IMR-90 (cell line): ENCODE data around the gene TTC7B. TPM values are rescaled to one million over a fixed set of nuclear protein-coding genes. Genes with fewer than 3 reads are reported as not detected.

Experiments used
- ATAC-seq: fragments of 200-7000 bp; cut with Tn5 transposase; 2 replicates; pipeline ENCODE4 v1.9.1; 2020; ENCODE audit warnings: low read depth, mild to moderate bottlenecking, moderate library complexity
- BruUV-seq: library from RNA; stranded (reverse); fragments of 400-500 nt; replicated peaks from 2 replicates; lab custom pipeline; 2021; lab: Mats Ljungman, UMichigan
- CTCF ChIA-PET: fragments of 300-600 bp; formaldehyde crosslinking; extraction: SDS; loops from one replicate; lab custom pipeline; 2021; ENCODE audit warnings: antibody characterized with exemption; lab: Yijun Ruan, JAX
- POLR2A ChIA-PET: fragments of 300-600 bp; sonication (Branson Sonifier 250); formaldehyde crosslinking; loops from one replicate; lab custom pipeline; 2022; ENCODE audit warnings: antibody characterized with exemption; ENCODE audit not compliant: unreplicated experiment; lab: Charles Lee
- DNase-seq: peaks from one replicate; pipeline ENCODE4 v3.0.0; 2013
- H2AFZ ChIP-seq: replicated peaks from 2 replicates; pipeline ENCODE3; 2013; ENCODE audit warnings: low read length, mild to moderate bottlenecking; ENCODE audit not compliant: poor library complexity
- H2AK5ac ChIP-seq: 2 replicates; pipeline ENCODE4 v1.6.1; 2013; ENCODE audit warnings: low read depth, low read length, inconsistent platforms
- H2AK9ac ChIP-seq: replicated peaks from 2 replicates; pipeline ENCODE3; 2013; ENCODE audit warnings: mild to moderate bottlenecking, low read depth, low read length, moderate library complexity; ENCODE audit not compliant: poor library complexity
- H2BK120ac ChIP-seq: 2 replicates; pipeline ENCODE4 v1.6.1; 2013; ENCODE audit warnings: low read depth, low read length, inconsistent platforms
- H2BK15ac ChIP-seq: 3 replicates; pipeline ENCODE4 v1.6.1; 2013; ENCODE audit warnings: low read depth, low read length, inconsistent platforms
- H2BK20ac ChIP-seq: 2 replicates; pipeline ENCODE4 v1.6.1; 2013; ENCODE audit warnings: low read depth, mild to moderate bottlenecking, inconsistent platforms, low read length, moderate library complexity
- H2BK5ac ChIP-seq: 2 replicates; pipeline ENCODE4 v1.6.1; 2013; ENCODE audit warnings: mild to moderate bottlenecking, low read depth, low read length, inconsistent platforms; ENCODE audit not compliant: poor library complexity, severe bottlenecking
- H3K14ac ChIP-seq: replicated peaks from 2 replicates; pipeline ENCODE4 v1.6.1; 2013; ENCODE audit warnings: low read depth, low read length, inconsistent platforms
- H3K18ac ChIP-seq: 2 replicates; pipeline ENCODE4 v1.6.1; 2013; ENCODE audit warnings: low read depth, low read length, control low read depth
- H3K23ac ChIP-seq: 2 replicates; pipeline ENCODE4 v1.6.1; 2013; ENCODE audit warnings: low read depth, low read length, inconsistent platforms
- H3K27ac ChIP-seq: 2 replicates; pipeline ENCODE4 v1.5.1; 2013; ENCODE audit warnings: mild to moderate bottlenecking, control low read depth, low read length; ENCODE audit not compliant: insufficient read depth
- H3K27me3 ChIP-seq: 2 replicates; pipeline ENCODE4 v1.6.1; 2013; ENCODE audit warnings: low read length; ENCODE audit not compliant: control insufficient read depth, insufficient read depth
- H3K36me3 ChIP-seq: 2 replicates; pipeline ENCODE4 v1.6.1; 2013; ENCODE audit warnings: low read length, mixed read lengths; ENCODE audit not compliant: control insufficient read depth, insufficient read depth
- H3K4ac ChIP-seq: 2 replicates; pipeline ENCODE4 v1.6.1; 2013; ENCODE audit warnings: low read depth, low read length, inconsistent platforms
- H3K4me1 ChIP-seq: 2 replicates; pipeline ENCODE4 v1.6.1; 2013; ENCODE audit warnings: low read length, mixed read lengths; ENCODE audit not compliant: control insufficient read depth, insufficient read depth
- H3K4me2 ChIP-seq: 2 replicates; pipeline ENCODE4 v1.6.1; 2013; ENCODE audit warnings: low read depth, mild to moderate bottlenecking, control low read depth, low read length, moderate library complexity
- H3K4me3 ChIP-seq: 2 replicates; pipeline ENCODE4 v1.5.1; 2013; ENCODE audit warnings: low read depth, mild to moderate bottlenecking, control low read depth, low read length, moderate library complexity; ENCODE audit not compliant: insufficient read depth
- H3K56ac ChIP-seq: 2 replicates; pipeline ENCODE4 v1.6.1; 2013; ENCODE audit warnings: low read length, inconsistent platforms; ENCODE audit not compliant: insufficient read depth; ENCODE audit errors: extremely low read depth
- H3K79me1 ChIP-seq, 2 experiments: 2 replicates each; pipeline ENCODE4 v1.6.1; 2013; ENCODE audit warnings: low read length in 2 of 2, inconsistent platforms in 1 of 2, low read depth in 1 of 2
- H3K9ac ChIP-seq: 2 replicates; pipeline ENCODE4 v1.6.1; 2013; ENCODE audit warnings: low read depth, low read length, control low read depth
- H3K9me1 ChIP-seq: 2 replicates; pipeline ENCODE4 v1.6.1; 2013; ENCODE audit warnings: low read length, inconsistent platforms; ENCODE audit not compliant: insufficient read depth
- H3K9me3 ChIP-seq: 2 replicates; pipeline ENCODE4 v1.6.1; 2013; ENCODE audit warnings: low read length; ENCODE audit not compliant: control insufficient read depth, insufficient read depth
- H4K20me1 ChIP-seq: 2 replicates; pipeline ENCODE4 v1.6.1; 2013; ENCODE audit warnings: low read length, inconsistent platforms; ENCODE audit not compliant: insufficient read depth
- H4K5ac ChIP-seq: 2 replicates; pipeline ENCODE4 v1.6.1; 2013; ENCODE audit warnings: mild to moderate bottlenecking, low read depth, low read length, control low read depth
- H4K8ac ChIP-seq, 2 experiments: 2 replicates each; pipeline ENCODE4 v1.6.1; 2013; ENCODE audit warnings: low read depth in 2 of 2, low read length in 2 of 2, control low read depth in 1 of 2, inconsistent platforms in 1 of 2
- H4K91ac ChIP-seq: 2 replicates; pipeline ENCODE4 v1.6.1; 2013; ENCODE audit warnings: low read depth, low read length, inconsistent platforms; ENCODE audit not compliant: insufficient read depth
- BHLHE40 ChIP-seq: fragments of 150-350 bp; IDR thresholded peaks from 2 replicates; pipeline ENCODE4 v1.6.1; 2016; ENCODE audit warnings: mild to moderate bottlenecking, low read depth, low read length
- ELK1 ChIP-seq: fragments of 150-350 bp; IDR thresholded peaks from 2 replicates; pipeline ENCODE4 v1.6.1; 2016; ENCODE audit warnings: low read depth, mild to moderate bottlenecking, low read length, moderate library complexity, borderline replicate concordance
- FOS ChIP-seq: fragments of 150-350 bp; IDR thresholded peaks from 2 replicates; pipeline ENCODE4 v1.6.1; 2016; ENCODE audit warnings: low read depth, low read length
- MAZ ChIP-seq: IDR thresholded peaks from 2 replicates; pipeline ENCODE4 v1.6.1; 2012; ENCODE audit warnings: low read depth, mild to moderate bottlenecking, low read length, improper control_type of control experiment, moderate library complexity, borderline replicate concordance
- NFE2L2 ChIP-seq: fragments of 150-350 bp; IDR thresholded peaks from 2 replicates; pipeline ENCODE4 v1.6.1; 2016; ENCODE audit warnings: low read depth, mild to moderate bottlenecking, low read length
- RAD21 ChIP-seq: IDR thresholded peaks from 2 replicates; pipeline ENCODE4 v1.6.1; 2012; ENCODE audit warnings: low read length, improper control_type of control experiment
- RCOR1 ChIP-seq: IDR thresholded peaks from 2 replicates; pipeline ENCODE4 v1.6.1; 2012; ENCODE audit warnings: mild to moderate bottlenecking, low read length, improper control_type of control experiment; ENCODE audit not compliant: insufficient replicate concordance
- RFX5 ChIP-seq: IDR thresholded peaks from 2 replicates; pipeline ENCODE4 v1.8.0; 2012; ENCODE audit warnings: low read depth, mild to moderate bottlenecking, low read length, moderate library complexity
- USF2 ChIP-seq: fragments of 150-350 bp; IDR thresholded peaks from 2 replicates; pipeline ENCODE4 v1.6.1; 2017; ENCODE audit warnings: mild to moderate bottlenecking, antibody characterized with exemption, low read length, low read depth
- WGBS, 2 experiments: methylation state at CpG; one replicate each; pipeline versions ENCODE4 v1.1.5 to v1.1.7; 2013; ENCODE audit warnings: missing lambda C conversion rate in 2 of 2; ENCODE audit not compliant: insufficient read length in 1 of 2; ENCODE audit errors: extremely low coverage in 2 of 2; 5-methylcytosine and 5-hydroxymethylcytosine counted together
- dilution Hi-C: fragments of 300-500 bp; cut with HindIII; formaldehyde crosslinking; loops from one replicate; pipeline ENCODE4 v1.14.3; 2018; ENCODE audit warnings: low sequenced_read_pairs; ENCODE audit not compliant: unreplicated experiment
- in situ Hi-C: fragments of 300-500 bp; cut with MboI; formaldehyde crosslinking; loops from 3 replicates; pipeline ENCODE4 v1.14.3; 2019; ENCODE audit warnings: low sequenced_read_pairs, inconsistent platforms, mixed read lengths
- intact Hi-C: fragments of 100-400 bp; cut with micrococcal nuclease; formaldehyde crosslinking; loops from 2 replicates; pipeline ENCODE4 v1.10.0; 2022
- polyA plus RNA-seq, 3 experiments: library from polyadenylated mRNA; depleted of rRNA; stranded (reverse); fragments of >200 nt; gene quantifications; 2 replicates each; pipeline ENCODE4 v1.2.3, GENCODE V29; 2012; ENCODE audit warnings: low replicate concordance in 1 of 3
- total RNA-seq: library from RNA; depleted of rRNA; stranded (reverse); fragments of >200 nt; gene quantifications from 2 replicates; pipeline ENCODE4 v1.2.3, GENCODE V29; 2012

Gene TTC7B
- total and polyA plus RNA-seq, 2 of the 4 experiments (the other 2 are of a cell fraction), result 18.1 to 35.3 TPM

- no TSS peak for BruUV-seq
These were observed 117.2 kb downstream of the TTC7B start for GRCh38 chr14:90699016-90699415.

More at GRCh38 chr14:90699016-90699415, 117.2 kb downstream of the TTC7B start:
- ATAC-seq (no peak), DNase-seq (no peak)
- no peak overlapping the region for H4K8ac ChIP-seq
- H4K20me1 ChIP-seq, result no peaks in the 10 kb centered on the region
- POLR2A ChIA-PET, result interaction anchor here (0.5 kb wide), 1 partner anchor 316 kb away, joined by 3 read pairs; no protein-coding TSS in a partner anchor
- peaks cover 2% of the 10 kb centered on the region; the same call in 1 of the 2 replicates for H3K4me1 ChIP-seq
- peaks cover 5 to 12% of the 10 kb centered on the region in 2 experiments; a peak in 3 of 4 replicates for H3K79me1 ChIP-seq
- peaks cover 7% of the 10 kb centered on the region; the same call in 1 of the 2 replicates for H3K9me1 ChIP-seq
- H4K91ac ChIP-seq, result no peak overlapping the region
- H2AK9ac ChIP-seq, result no peak overlapping the region
- no peaks in the 10 kb centered on the region for H3K36me3 ChIP-seq
- CTCF ChIA-PET, result interaction anchor here (0.9 to 1.2 kb wide), 3 partner anchors 299 to 410 kb away, joined by 3 to 4 read pairs (median 3); no protein-coding TSS in a partner anchor
- H3K4me2 ChIP-seq, result no peak overlapping the region
- H3K18ac ChIP-seq, result no peak overlapping the region
- H2BK15ac ChIP-seq, result no peak overlapping the region
- no peak overlapping the region for H4K5ac ChIP-seq
- H2AFZ ChIP-seq, result no peak overlapping the region
- no peak overlapping the region for H3K4ac ChIP-seq
- no peak overlapping the region for H2BK20ac ChIP-seq
- in situ Hi-C loops (loop anchor here (5.0 to 10.0 kb wide), 2 partner anchors 294 to 397 kb away; no protein-coding TSS in a partner anchor), intact Hi-C loops (loop anchor here (10.0 kb wide), 1 partner anchor 174 kb away; no protein-coding TSS in a partner anchor), dilution Hi-C loops (no loop called here)
- TF ChIP-seq ELK1 (no peak), NFE2L2 (no peak), USF2 (no peak), RCOR1 (no peak), RAD21 (no peak), RFX5 (no peak), BHLHE40 (no peak), MAZ (no peak), FOS (no peak)
- H2BK5ac ChIP-seq, result no peak overlapping the region
- H3K27me3 ChIP-seq, result no peaks in the 10 kb centered on the region
- H3K14ac ChIP-seq, result no peak overlapping the region
- H3K56ac ChIP-seq, result no peak overlapping the region
- no peak overlapping the region for H3K27ac ChIP-seq
- 71% methylated on average over 1 of the region's 7 CpGs; no CpG with 5 or more reads in 1 of the 2 experiments for WGBS, 2 experiments
- no peak overlapping the region for H3K9ac ChIP-seq
- no peak overlapping the region for H3K23ac ChIP-seq
- H3K4me3 ChIP-seq, result no peak overlapping the region
- H2AK5ac ChIP-seq, result no peak overlapping the region
- no peaks in the 10 kb centered on the region for H3K9me3 ChIP-seq
- H2BK120ac ChIP-seq, result no peak overlapping the region
